Erythroblast (primary cell): ENCODE data around the gene SGSH.

Experiments
- GATA1 ChIP-seq: IDR thresholded peaks from 2 replicates; pipeline ENCODE4 v1.6.1; 2011; ENCODE audit warnings: low read depth, mild to moderate bottlenecking, control low read depth, low read length, moderate library complexity
- POLR2A ChIP-seq: IDR thresholded peaks from 2 replicates; pipeline ENCODE4 v1.6.1; 2011; ENCODE audit warnings: mild to moderate bottlenecking, low read length

- TF ChIP-seq POLR2A (no peak), GATA1 (no peak)
These were observed at the start of gene SGSH, which contains the start of gene SLC26A11 for GRCh38 chr17:80220054-80220735.
